Esophagus muscularis mucosa (tissue), 4 donors: ENCODE measurements around the gene CARMIL1. TPM values are rescaled to one million over a fixed set of nuclear protein-coding genes. Genes with fewer than 3 reads are reported as not detected.
A peak's percentile ranks its signal among the peaks of the same experiment; 100 is the strongest.

Source experiments
- DNase-seq: peaks from one replicate; pipeline ENCODE4 v3.0.0-alpha.2; 2017; ENCODE audit errors: extremely low spot score
- H3K27ac ChIP-seq, 4 donors: fragments of 200-600 bp; sonication (generic); replicated peaks in 1 of 4; 1 replicate in 3 of 4; 2 replicates in 1 of 4; pipeline ENCODE4 v1.5.1; 2016 to 2019; ENCODE audit warnings: mild to moderate bottlenecking in 1 of 4
- H3K27me3 ChIP-seq, 4 donors: fragments of 200-600 bp; sonication (generic); one replicate each; pipeline versions ENCODE4 v1.5.1 to v1.6.0; 2016 to 2019
- H3K36me3 ChIP-seq, 4 donors: fragments of 200-600 bp; sonication (generic); one replicate each; pipeline ENCODE4 v1.5.1; 2016 to 2019
- H3K4me1 ChIP-seq, 4 donors: fragments of 200-600 bp; sonication (generic); one replicate each; pipeline ENCODE4 v1.5.1; 2016 to 2019
- H3K4me3 ChIP-seq, 4 donors: fragments of 200-600 bp; sonication (generic); 1 replicate in 2 of 4; 2 replicates in 2 of 4; pipeline ENCODE4 v1.5.1; 2016 to 2019; ENCODE audit warnings: mild to moderate bottlenecking in 4 of 4, moderate library complexity in 1 of 4
- H3K9me3 ChIP-seq, 4 donors: fragments of 200-600 bp; sonication (generic); 1 replicate in 3 of 4; 2 replicates in 1 of 4; pipeline ENCODE4 v1.5.1; 2016 to 2019
- EP300 ChIP-seq: sonication (generic); formaldehyde crosslinking; IDR thresholded peaks from one replicate; pipeline ENCODE4 v1.6.1; 2017; ENCODE audit warnings: antibody characterized with exemption
- POLR2A ChIP-seq: fragments of 450-650 bp; IDR thresholded peaks from one replicate; pipeline ENCODE4 v1.6.1; 2017; ENCODE audit warnings: antibody characterized with exemption, moderate library complexity, mild to moderate bottlenecking, low read depth
- POLR2AphosphoS5 ChIP-seq, 2 donors: sonication (generic); formaldehyde crosslinking; IDR thresholded peaks; one replicate each; pipeline ENCODE4 v1.6.1; 2017; ENCODE audit warnings: antibody characterized with exemption in 2 of 2
- WGBS: methylation state at CpG from one replicate; pipeline ENCODE4 v1.1.5; 2018; 5-methylcytosine and 5-hydroxymethylcytosine counted together
- intact Hi-C: fragments of 100-400 bp; cut with DNase I; formaldehyde crosslinking; loops from one replicate; pipeline ENCODE4 v1.15.1; 2023
- total RNA-seq, 4 donors: library from RNA; depleted of rRNA; stranded (reverse); fragments of >200 nt; gene quantifications; one replicate each; pipeline versions ENCODE4 v1.1.0 to v1.2.1, GENCODE V29; 2016
- TF ChIP-seq, protein P1 (sequence below), 3 experiments: fragments of 200-600 bp in 2 of 3; fragments of 450-650 bp in 1 of 3; sonication (generic) in 2 of 3; IDR thresholded peaks; one replicate each; pipeline ENCODE4 v1.5.1; 2017 to 2019; ENCODE audit warnings: antibody characterized with exemption in 3 of 3, mild to moderate bottlenecking in 2 of 3, moderate library complexity in 1 of 3

CARMIL1 gene
- total RNA-seq, 4 donors from 2014 or later = 10.0 to 12.1 (median 11.1) TPM

DNA sequence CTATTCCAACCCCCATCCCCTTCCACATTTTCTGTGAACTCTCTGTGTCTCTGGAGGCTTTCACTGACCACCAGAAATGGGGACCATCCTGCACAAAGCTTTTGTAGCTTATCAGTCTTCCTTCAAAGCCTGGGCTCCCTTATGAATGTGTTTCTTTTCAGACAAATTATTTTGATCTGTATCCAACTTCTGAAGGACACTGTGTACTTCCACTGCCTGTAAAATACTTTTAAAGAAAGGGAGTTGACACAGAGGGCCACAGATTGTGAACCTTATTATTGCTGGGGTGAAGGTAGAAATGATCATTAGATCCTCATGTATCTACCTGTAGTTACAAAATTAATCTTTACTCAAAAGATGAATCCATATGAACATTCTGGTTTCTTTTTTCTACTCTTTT, 135.6 kb downstream of the CARMIL1 start:
- Histone ChIP-seq H3K27ac (peak overlapping the region in 1 of 4 donors; percentile 1), H3K4me3 (no peak overlapping the region), H3K4me1 (peaks cover 0 to 29% (median 20%) of the 10 kb centered on the region in 4 donors), H3K27me3 (no peaks in the 10 kb centered on the region), H3K36me3 (no peaks in the 10 kb centered on the region), H3K9me3 (no peaks in the 10 kb centered on the region)
- TF ChIP-seq, protein P1, sequence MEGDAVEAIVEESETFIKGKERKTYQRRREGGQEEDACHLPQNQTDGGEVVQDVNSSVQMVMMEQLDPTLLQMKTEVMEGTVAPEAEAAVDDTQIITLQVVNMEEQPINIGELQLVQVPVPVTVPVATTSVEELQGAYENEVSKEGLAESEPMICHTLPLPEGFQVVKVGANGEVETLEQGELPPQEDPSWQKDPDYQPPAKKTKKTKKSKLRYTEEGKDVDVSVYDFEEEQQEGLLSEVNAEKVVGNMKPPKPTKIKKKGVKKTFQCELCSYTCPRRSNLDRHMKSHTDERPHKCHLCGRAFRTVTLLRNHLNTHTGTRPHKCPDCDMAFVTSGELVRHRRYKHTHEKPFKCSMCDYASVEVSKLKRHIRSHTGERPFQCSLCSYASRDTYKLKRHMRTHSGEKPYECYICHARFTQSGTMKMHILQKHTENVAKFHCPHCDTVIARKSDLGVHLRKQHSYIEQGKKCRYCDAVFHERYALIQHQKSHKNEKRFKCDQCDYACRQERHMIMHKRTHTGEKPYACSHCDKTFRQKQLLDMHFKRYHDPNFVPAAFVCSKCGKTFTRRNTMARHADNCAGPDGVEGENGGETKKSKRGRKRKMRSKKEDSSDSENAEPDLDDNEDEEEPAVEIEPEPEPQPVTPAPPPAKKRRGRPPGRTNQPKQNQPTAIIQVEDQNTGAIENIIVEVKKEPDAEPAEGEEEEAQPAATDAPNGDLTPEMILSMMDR (IDR thresholded peaks at IDR 0.05) = no peak
- TF ChIP-seq POLR2A = no peak
- TF ChIP-seq POLR2AphosphoS5 (IDR thresholded peaks at IDR 0.05) = no peak
- TF ChIP-seq EP300 = no peak
- no peak for DNase-seq
- intact Hi-C loops = no loop called here

DNA sequence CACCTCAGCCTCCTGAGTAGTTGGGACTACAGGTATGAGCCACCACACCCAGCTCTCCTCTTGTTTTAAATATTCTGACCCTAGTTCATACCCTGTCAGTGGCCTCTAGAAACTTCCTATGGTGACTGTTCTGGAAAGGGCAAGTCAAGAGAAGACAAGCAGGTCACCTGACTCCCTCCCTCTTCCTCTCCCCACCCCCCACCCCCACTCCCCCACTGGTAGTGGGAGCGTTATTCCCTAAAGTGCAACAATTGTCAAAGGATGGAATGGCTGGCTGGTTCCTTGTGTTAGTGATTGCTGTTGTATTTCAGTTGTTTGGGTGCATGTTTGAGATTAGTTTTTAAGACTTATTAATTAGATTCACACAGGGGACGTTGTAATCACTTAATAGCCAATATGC, 136.1 kb downstream of the CARMIL1 start:
- intact Hi-C loops = no loop called here
- no peaks in the 10 kb centered on the region for H3K27me3 ChIP-seq
- WGBS = 63% methylated on average over 2 of the region's 2 CpGs
- no peaks in the 10 kb centered on the region for H3K36me3 ChIP-seq
- H3K4me3 ChIP-seq = no peak overlapping the region
- no peak for TF ChIP-seq EP300
- no peak for TF ChIP-seq POLR2AphosphoS5 (IDR thresholded peaks at IDR 0.05)
- TF ChIP-seq, protein P1 (IDR thresholded peaks at IDR 0.05) = no peak
- DNase-seq = no peak
- H3K27ac ChIP-seq = no peak overlapping the region
- no peaks in the 10 kb centered on the region for H3K9me3 ChIP-seq
- H3K4me1 ChIP-seq = peaks cover 0 to 29% (median 20%) of the 10 kb centered on the region in 4 donors

- H3K27me3 ChIP-seq = no peaks in the 10 kb centered on the region
- H3K36me3 ChIP-seq = no peaks in the 10 kb centered on the region
- H3K9me3 ChIP-seq = no peaks in the 10 kb centered on the region
- peaks cover 0 to 29% (median 20%) of the 10 kb centered on the region in 4 donors for H3K4me1 ChIP-seq
- no peak overlapping the region for H3K27ac ChIP-seq
- TF ChIP-seq, protein P1 (IDR thresholded peaks at IDR 0.05) = no peak
- TF ChIP-seq POLR2A = no peak
- no peak for TF ChIP-seq POLR2AphosphoS5 (IDR thresholded peaks at IDR 0.05)
- no peak for TF ChIP-seq EP300
- intact Hi-C loops = no loop called here
- DNase-seq = no peak
- 72% methylated on average over 4 of the region's 4 CpGs for WGBS
- H3K4me3 ChIP-seq = no peak overlapping the region
These were observed 136.5 kb downstream of the CARMIL1 start for GRCh38 chr6:25415701-25416100.

- intact Hi-C loops = no loop called here
- H3K27me3 ChIP-seq = no peaks in the 10 kb centered on the region
- H3K9me3 ChIP-seq = no peaks in the 10 kb centered on the region
- H3K4me1 ChIP-seq = peaks cover 0 to 28% (median 20%) of the 10 kb centered on the region in 4 donors
- DNase-seq = no peak
- no peak for TF ChIP-seq POLR2A
- TF ChIP-seq, protein P1 (IDR thresholded peaks at IDR 0.05) = no peak
- no peak for TF ChIP-seq EP300
- TF ChIP-seq POLR2AphosphoS5 (IDR thresholded peaks at IDR 0.05) = no peak
- H3K27ac ChIP-seq = no peak overlapping the region
- H3K4me3 ChIP-seq = no peak overlapping the region
- H3K36me3 ChIP-seq = no peaks in the 10 kb centered on the region
- 80% methylated on average over 2 of the region's 2 CpGs for WGBS
These were observed 138.0 kb downstream of the CARMIL1 start for GRCh38 chr6:25417046-25417605.

DNA sequence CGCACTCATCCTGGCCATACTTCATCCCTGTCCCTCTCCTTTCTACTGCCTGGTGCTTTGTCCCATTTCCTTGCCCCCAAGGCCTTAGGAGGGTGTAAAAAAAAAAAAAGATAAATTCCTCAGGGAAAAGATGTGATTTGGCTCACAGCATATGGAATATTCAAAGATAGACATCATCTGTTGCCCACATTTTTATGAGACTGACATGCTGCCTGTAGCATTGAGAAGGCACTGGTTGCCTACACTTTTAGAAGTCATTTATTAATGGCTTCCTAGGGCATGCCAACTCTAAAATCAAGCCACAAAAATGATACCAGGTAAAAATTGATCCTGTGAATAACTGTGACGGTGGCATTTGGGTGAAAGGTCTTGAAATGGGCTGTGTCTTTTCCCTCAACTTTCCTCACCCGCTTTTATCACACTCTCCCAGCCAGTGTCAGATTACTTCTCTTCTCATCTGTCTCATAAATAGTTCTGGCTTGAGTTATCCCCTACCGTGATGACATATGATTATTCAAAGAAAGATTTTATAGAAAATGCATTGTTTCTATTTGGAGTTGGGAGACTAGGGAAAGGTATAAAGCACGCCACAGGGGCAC, 139.4 kb downstream of the CARMIL1 start:
- Histone ChIP-seq H3K4me1 (peaks cover 0 to 17% (median 11%) of the 10 kb centered on the region in 4 donors), H3K9me3 (no peaks in the 10 kb centered on the region), H3K36me3 (no peaks in the 10 kb centered on the region), H3K27ac (no peak overlapping the region), H3K4me3 (no peak overlapping the region), H3K27me3 (no peaks in the 10 kb centered on the region)
- intact Hi-C loops = no loop called here
- TF ChIP-seq EP300 (no peak), POLR2A (no peak), POLR2AphosphoS5 (IDR thresholded peaks at IDR 0.05) (no peak)
- TF ChIP-seq, protein P1 (IDR thresholded peaks at IDR 0.05) = no peak
- no peak for DNase-seq
- 75% methylated on average over 5 of the region's 5 CpGs for WGBS
